ENCODE measurements around the gene NCKAP5.

The NCKAP5 gene

GRCh38 chr2:133303150-133303549 is 265.1 kb downstream of the NCKAP5 start:
- no peak for DNase-seq (ENCODE audit: extremely low read depth in 1 of 2, low read depth in 1 of 2)

- no peak for DNase-seq (ENCODE audit: extremely low read depth in 1 of 2, low read depth in 1 of 2)
Observed at GRCh38 chr2:133296401-133296800, 271.9 kb downstream of the NCKAP5 start.

- no peak for DNase-seq (ENCODE audit: extremely low read depth in 1 of 2, low read depth in 1 of 2)
Observed at GRCh38 chr2:133293544-133294353, 274.5 kb downstream of the NCKAP5 start.

- DNase-seq (ENCODE audit: extremely low read depth in 1 of 2, low read depth in 1 of 2): no peak
Observed at GRCh38 chr2:133292259-133292658, 276.0 kb downstream of the NCKAP5 start.

- no peak for DNase-seq (ENCODE audit: extremely low read depth in 1 of 2, low read depth in 1 of 2)
Observed at GRCh38 chr2:133287709-133288108, 280.6 kb downstream of the NCKAP5 start.

GRCh38 chr2:133286326-133286922 is 281.8 kb downstream of the NCKAP5 start:
- no peak for DNase-seq (ENCODE audit: extremely low read depth in 1 of 2, low read depth in 1 of 2)

- DNase-seq (ENCODE audit: extremely low read depth in 1 of 2, low read depth in 1 of 2): no peak
Observed at GRCh38 chr2:133273031-133273430, 295.2 kb downstream of the NCKAP5 start.

GRCh38 chr2:133271105-133271504 is 297.2 kb downstream of the NCKAP5 start:
- no peak for DNase-seq (ENCODE audit: extremely low read depth in 1 of 2, low read depth in 1 of 2)

- no peak for DNase-seq (ENCODE audit: extremely low read depth in 1 of 2, low read depth in 1 of 2)
Observed at GRCh38 chr2:133270550-133270949, 297.7 kb downstream of the NCKAP5 start.

GRCh38 chr2:133266926-133267590 is 301.2 kb downstream of the NCKAP5 start:
- no peak for DNase-seq (ENCODE audit: extremely low read depth in 1 of 2, low read depth in 1 of 2)

- DNase-seq (ENCODE audit: extremely low read depth in 1 of 2, low read depth in 1 of 2): no peak
Observed at GRCh38 chr2:133266041-133266925, 302.0 kb downstream of the NCKAP5 start.

- no peak for DNase-seq (ENCODE audit: extremely low read depth in 1 of 2, low read depth in 1 of 2)
Observed at GRCh38 chr2:133265432-133265949, 302.8 kb downstream of the NCKAP5 start.

- no peak for DNase-seq (ENCODE audit: extremely low read depth in 1 of 2, low read depth in 1 of 2)
Observed at GRCh38 chr2:133264989-133265401, 303.3 kb downstream of the NCKAP5 start.

- no peak for DNase-seq (ENCODE audit: extremely low read depth in 1 of 2, low read depth in 1 of 2)
Observed at GRCh38 chr2:133262893-133263292, 305.4 kb downstream of the NCKAP5 start.

GRCh38 chr2:133255360-133255759 is 312.9 kb downstream of the NCKAP5 start:
- no peak for DNase-seq (ENCODE audit: extremely low read depth in 1 of 2, low read depth in 1 of 2)

GRCh38 chr2:133253793-133254192 is 314.5 kb downstream of the NCKAP5 start:
- no peak for DNase-seq (ENCODE audit: extremely low read depth in 1 of 2, low read depth in 1 of 2)

- no peak for DNase-seq (ENCODE audit: extremely low read depth in 1 of 2, low read depth in 1 of 2)
Observed at GRCh38 chr2:133252780-133253355, 315.4 kb downstream of the NCKAP5 start.

GRCh38 chr2:133249362-133249761 is 318.9 kb downstream of the NCKAP5 start:
- no peak for DNase-seq (ENCODE audit: extremely low read depth in 1 of 2, low read depth in 1 of 2)

- no peak for DNase-seq (ENCODE audit: extremely low read depth in 1 of 2, low read depth in 1 of 2)
Observed at GRCh38 chr2:133248264-133248663, 320.0 kb downstream of the NCKAP5 start.

- DNase-seq (ENCODE audit: extremely low read depth in 1 of 2, low read depth in 1 of 2): no peak
Observed at GRCh38 chr2:133247631-133248030, 320.6 kb downstream of the NCKAP5 start.
